Stimulated activated CD4-positive, alpha-beta T cell treated with anti-CD3 and anti-CD28 coated beads, Interleukin-4, amount 100 ng/mL, for 48 hours (primary cell): ENCODE results near the gene ZDHHC11B.
"Not testable (repeated sequence)": the region's sequence is repeated elsewhere in the genome, so short reads cannot be mapped to it uniquely, and the experiment has no call there.

Source experiments
- DNase-seq, 2 donors: peaks; one replicate each; pipeline ENCODE4 v3.0.0-alpha.2; 2020; ENCODE audit warnings: low read depth in 2 of 2

Gene ZDHHC11B, protein sequence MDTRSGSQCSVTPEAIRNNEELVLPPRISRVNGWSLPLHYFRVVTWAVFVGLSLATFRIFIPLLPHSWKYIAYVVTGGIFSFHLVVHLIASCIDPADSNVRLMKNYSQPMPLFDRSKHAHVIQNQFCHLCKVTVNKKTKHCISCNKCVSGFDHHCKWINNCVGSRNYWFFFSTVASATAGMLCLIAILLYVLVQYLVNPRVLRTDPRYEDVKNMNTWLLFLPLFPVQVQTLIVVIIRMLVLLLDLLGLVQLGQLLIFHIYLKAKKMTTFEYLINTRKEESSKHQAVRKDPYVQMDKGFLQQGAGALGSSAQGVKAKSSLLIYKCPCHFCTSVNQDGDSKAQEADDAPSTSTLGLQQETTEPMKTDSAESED

DNA sequence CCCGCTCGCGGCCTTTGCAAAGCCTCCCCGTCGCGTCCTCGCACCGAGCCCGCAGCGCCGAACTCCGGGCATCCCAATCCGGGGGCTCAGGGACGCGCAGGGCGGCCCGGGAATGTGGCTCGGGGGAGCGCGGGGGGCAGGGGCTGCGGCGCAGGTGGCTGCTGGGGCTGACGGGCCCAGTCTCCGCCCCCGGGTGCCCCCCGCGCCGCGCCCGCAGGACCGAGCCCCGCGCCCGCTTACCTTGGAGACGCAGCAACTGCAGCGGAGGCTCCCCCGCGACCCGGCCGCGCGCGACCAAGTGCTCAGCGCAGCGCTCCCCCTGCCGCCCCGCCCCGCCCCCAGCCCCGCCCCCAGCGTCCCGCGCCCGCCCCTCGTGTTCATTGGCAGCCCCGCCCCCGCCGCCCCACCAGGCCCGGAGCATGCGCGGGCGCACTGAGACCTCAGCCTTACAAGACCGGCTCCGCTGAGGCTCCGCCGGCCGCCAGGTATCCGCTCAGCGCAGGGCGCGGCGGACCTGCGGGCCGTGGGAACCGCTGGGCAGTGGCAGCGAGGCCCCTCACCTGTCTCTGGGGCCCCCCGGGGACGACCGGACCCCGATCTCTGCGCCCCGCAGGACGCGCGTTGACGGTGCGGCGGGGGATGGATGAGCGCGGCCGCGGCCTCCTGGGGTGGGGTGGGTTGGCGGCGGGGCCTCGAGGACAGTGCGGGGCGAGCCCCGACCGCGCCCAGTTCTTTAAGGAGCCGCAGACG, at the start of gene ZDHHC11B:
ZDHHC11B (minus strand) TSS at position 302 of the 750 bp plus-strand sequence. CDS start 17,810 bp downstream, outside the sequence.
- peak; percentile 90 to 95 for DNase-seq

DNA sequence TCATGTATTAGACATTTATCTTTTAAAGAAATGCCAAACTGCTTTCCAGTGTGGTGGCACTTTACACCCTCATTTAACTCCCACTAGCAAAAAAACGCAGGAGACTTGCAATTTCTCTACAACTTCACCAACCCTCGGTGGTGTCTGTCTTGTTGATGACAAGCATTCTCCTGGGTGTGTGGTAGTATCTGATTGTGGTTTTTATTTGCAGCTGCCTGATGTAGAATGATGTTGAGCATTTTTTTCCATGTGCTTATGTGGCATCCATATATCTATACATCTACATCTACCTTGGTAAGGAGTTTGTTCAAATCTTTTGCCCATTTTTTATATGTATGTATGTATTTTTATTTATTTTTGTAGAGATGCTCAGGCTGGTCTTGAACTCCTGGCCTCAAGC, 49.5 kb upstream of the ZDHHC11B start:
- DNase-seq = not testable (repeated sequence)

DNA sequence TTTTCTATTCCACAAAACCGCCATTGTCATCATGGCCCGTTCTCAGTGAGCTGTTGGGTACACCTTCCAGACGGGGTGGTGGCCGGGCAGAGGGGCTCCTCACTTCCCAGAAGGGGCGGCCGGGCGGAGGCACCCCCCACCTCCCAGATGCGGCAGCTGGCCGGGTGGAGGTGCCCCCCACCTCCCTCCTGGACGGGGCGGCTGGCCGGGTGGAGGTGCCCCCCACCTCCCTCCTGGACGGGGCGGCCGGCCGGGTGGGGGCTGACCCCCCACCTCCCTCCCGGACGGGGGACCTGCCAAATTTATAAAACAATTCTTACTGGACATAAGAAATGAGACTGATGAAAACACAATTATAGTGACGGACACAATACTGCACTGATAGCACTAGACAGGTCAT, 43.7 kb upstream of the ZDHHC11B start:
- not testable (repeated sequence) for DNase-seq

DNA sequence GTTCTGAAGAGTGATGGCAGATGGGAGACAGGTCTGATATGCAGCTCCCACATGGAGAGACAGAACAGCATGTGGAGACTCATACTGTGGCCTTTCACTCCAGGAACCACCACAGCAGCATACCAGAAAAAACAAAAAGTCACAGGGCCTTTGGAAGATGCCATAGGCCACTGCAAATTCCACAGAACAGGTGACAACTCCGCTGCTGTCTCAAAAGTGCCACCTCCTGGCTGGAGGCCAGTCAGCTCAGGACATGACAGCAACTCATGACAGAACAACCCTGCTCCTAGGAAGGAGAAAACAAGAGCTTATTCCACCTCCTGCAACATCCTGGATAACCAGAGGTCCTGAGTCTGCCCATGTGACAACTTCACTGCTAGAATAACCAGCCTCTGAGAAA, 41.0 kb upstream of the ZDHHC11B start:
- not testable (repeated sequence) for DNase-seq

DNA sequence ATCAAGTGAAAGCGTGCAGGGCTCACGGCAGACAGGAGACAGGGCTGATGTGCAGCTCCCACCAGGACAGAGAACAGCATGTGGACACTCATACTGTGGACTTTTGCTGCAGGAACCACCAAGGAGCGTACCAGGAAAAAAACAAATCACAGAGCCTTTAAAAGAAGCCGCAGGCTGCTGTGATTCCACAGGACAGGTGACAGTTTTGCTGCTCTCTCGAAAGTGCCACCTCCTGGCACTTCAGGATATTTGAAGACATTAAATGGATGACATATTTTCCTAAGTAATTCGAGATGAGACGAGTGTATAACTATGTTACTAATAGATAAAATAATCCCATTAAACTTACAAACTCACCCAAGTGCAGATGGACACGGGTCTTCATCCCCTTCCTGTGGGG, 37.0 kb upstream of the ZDHHC11B start:
- no peak for DNase-seq

DNA sequence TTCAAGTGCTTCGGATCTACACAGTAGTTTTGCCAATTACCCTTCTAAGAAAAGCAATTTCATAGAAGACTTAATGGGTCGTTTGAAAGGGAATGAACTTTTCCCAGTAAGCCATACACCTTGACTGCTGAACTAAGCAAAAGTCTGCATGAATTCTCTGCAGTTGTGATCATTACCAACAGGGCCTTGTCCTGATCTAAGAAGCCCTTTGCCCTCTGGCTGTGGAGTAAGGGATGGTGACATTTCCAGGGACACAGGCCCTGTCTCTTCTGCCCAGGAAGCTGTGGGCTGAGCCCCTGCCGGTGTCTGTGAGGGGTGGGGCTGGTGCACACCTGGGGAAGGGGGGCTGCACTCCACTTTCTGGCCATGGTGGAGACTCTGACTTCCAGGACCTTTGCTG, 35.7 kb upstream of the ZDHHC11B start:
- DNase-seq = no peak

DNA sequence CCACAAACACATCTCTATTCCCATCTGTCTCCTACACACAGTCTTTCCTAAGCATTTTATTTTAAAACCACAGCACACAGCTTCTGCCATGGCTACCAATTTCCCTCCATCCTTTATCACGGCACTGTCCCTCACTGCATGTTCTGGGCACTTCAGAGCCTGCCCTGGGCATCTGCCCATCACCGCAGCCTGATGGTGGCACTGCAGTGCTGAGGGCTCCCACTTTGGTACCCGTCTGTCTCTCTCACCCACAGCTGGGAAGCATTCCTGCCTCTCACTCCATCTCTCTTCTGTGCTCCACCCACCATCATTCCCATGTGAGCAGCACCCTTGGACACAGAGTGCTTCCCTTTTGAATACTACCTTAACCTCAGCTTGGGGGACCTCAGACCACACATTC, 34.5 kb upstream of the ZDHHC11B start:
- no peak for DNase-seq

DNA sequence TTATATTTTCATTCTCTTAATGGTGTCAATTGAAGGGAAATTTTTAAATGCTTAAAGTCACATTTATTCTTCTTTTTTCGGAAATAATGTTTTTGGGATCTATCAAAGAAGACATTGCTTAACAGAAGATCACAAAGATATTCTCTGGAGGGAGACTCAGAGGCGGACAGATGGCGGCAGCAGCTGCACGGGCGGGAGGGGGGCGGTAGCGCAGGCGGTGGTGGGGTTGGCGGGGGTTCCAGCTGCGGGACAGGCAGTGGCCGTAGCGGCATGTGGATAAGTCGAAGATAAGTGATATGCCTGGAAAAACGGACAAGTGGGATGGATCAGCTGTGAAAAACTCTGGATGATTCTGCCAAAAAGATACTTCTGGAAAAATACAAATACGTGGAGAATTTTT, 31.6 kb upstream of the ZDHHC11B start:
- no peak for DNase-seq

DNA sequence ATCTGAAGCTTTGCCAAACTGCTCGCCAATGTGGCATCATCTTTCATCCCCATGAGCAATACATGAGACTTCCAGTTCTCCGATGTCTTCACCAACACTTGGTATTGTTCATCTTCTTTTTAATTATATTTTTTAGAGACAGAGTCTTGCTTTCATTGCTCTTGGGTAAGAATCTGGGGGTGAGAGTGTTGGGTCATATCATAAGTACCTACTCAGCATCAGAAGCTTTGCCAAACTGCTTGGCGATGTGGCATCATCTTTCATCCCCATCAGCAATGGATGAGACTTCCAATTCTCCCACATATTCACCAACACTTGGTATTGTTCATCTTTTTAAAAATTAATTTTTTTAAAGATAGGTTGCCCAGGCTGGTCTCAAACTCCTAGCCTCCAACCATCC, 30.9 kb upstream of the ZDHHC11B start:
- DNase-seq = no peak

DNA sequence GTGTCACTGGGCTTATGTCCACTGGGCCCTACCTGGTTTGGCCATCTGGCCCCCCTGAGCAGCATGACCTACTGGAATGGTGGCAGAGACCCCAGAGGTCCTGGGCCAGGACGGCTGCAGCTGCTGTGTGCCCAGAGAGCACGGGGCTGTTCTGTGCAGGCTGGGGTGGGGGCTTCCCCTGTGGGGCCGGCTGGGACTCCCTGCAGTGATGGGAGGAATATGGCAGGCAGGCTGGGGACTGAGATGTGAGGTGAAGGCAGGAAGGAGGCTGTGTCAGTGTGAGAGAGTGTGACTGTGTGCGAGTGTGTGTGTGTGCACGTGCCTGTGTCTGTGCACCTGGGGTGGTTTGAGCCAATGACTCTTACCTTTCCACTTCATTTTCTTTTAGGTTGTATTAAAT, 29.0 kb upstream of the ZDHHC11B start:
- not testable (repeated sequence) for DNase-seq

DNA sequence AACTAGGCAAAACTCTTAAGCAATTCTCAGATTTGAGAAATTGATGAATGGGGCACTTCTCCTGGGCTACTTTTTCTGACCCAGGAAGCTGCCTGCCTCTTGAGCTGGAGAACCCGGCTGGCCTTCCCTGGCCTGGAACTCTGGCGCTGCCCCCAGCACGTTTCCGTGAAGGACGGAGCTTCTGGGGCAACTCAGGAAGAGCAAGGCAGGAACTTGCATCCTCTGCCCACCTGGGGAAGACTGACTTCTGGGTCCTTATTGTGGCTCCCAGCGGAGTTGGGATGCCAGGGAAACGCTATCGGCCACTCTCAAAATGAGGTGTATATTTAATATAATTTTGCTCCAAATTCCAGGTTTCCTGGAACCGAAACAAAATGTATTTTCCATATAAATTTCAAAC, 26.9 kb upstream of the ZDHHC11B start:
- not testable (repeated sequence) for DNase-seq

DNA sequence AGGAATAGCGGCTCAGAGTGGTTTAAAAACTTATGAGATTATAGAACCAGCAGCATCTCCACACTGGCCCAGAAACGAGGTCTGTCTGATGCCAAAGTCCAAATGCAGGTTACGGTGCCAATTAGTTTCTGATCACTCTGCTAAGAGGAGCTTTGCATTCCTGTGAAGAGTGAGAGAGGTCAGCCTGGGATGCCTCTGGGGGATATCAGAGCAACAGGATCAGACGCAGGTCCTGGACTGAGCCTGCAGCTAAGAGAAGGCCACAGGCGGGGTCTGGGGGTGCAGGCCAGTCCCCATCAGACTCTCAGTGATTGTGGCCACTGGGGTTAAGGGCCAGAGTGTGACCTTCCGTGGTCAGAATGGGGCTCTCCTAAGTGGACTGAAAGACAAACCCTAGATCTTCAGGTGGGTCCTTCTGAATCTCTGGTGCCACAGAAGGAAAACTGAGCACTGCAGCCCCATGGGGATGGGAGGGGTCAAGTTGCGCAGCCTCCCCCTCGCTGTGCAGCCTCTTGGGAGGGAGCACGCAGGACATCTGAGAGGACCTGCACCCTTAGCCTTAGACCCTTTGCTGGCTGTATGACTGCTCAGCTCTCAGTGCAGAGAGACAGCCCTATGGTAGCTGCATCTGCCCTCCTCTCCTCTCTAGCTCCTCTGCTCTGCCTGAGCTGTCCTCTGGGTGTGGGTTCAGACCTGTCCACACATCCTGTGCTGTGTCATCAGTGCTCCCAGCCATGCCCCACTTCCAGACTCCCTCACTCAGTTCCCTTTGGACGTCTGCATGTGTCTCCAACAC, 23.4 kb upstream of the ZDHHC11B start:
- not testable (repeated sequence) for DNase-seq

DNA sequence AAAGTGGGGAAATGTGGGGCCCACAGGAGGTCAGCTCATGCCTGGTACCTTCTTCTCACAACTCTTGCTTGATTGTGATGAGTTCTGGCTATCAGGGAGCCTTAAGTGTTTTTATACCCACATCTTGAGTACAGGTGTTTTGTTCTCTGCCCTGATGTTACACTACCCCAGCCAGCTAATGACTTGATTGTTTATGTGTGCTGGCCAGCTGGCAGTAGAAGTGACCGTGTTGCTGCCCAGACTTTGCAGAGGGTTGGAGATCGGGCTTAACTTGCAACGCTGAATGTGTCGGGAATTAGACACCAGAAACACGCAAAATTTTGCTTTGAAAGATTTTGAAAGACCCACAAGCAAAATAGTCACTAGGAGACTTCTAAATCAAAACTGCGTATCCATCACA, 16.9 kb upstream of the ZDHHC11B start:
- DNase-seq = no peak

DNA sequence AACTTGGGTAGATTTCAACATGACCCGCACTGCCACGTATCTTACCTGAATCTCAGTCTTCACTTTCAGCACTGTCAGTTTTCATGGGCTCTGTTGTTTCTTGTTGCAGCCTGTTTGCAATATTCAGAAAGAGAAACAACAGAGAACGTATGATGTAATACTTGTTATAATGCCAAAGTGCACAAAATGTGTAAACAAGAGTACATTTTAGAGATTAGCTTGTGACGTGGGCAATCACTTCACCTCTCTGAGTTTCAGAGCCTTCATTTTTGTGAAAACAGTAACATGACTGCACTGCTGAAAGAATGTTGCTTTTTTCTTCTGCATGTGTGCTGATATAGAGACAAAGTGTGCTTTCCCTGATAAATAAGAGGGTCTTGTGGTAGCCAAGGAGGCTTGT, 16.5 kb upstream of the ZDHHC11B start:
- not testable (repeated sequence) for DNase-seq

DNA sequence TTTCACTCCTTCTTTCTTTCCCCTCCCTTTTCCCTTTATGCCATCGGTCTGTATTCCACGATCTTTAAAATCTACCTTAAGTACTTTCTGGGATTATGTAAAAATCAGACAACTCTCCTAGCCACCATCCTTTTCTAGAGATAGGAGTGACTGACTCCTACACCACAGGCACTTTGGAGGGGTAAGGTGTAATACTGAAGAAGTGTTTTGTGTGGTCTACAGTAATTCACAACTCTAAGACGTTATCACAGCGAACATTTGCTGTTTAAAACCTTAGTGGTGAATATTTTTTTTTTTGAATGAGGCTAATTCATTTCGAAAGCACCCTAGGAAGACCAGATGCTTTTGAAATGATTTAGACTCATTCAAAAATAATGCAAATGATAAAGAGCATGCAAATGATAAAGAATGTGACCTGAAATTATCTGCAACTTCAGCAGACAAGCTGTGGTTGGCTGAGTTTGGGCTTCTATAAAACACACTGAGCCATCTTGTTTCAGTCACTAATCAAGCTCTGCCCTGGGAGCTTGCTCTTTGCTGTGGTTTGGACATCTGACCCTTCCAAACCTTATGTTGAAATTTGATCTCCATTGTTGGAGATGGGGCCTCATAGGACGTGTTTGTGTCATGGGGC, 14.1 kb upstream of the ZDHHC11B start:
- not testable (repeated sequence) for DNase-seq

DNA sequence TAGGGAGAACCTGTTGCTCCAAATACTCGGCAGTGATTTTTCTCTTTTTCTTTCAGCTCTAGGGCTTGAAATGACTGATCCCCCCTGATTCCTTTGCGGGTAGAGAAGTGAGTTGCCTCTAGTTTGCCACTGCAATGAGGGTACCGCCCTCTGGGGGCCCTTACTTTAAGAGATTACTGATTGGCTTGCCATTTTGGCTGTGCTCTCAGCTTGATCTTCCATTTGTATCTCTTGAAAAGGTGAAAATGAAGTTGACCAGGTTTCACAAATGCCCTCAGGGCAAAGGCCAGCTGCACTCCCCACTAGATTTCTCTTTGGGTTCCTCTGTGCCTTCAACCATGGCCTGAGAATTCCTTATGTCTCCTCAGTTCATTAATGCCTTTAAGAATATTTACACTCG, 13.5 kb upstream of the ZDHHC11B start:
- DNase-seq = not testable (repeated sequence)

DNA sequence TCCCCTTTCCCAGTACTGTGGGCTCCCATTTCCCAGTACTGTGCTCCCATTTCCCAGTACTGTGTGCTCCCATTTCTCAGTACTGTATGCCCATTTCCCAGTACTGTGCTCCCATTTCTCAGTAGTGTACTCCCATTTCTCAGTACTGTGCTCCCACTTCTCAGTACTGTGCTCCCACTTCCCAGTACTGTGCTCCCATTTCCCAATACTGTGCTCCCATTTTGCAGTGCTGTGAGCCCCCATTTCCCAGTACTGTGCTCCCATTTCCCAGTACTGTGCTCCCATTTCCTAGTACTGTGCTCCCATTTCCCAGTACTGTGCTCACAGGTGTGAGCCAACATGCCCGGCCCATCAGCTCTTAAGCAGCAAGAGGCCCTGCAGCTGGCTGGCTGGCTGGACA, 11.3 kb upstream of the ZDHHC11B start:
- not testable (repeated sequence) for DNase-seq

DNA sequence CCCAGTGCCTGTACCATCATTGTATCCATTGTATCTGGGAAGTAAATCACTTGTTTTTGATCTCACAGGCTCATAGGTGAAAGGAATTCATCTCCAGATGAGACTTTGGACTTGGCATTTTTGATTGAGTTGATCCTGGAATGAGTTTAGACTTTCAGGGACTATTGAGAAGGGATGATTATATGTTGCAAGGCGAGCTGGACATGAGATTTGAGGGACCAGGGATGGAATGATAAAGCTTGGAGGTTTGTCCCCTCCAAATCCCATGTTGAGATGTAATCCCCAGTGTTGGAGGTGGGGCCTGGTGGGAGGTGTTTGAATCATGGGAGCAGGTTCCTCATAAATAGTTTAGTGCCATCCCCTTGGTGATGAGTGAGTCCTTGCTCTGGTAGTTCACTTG, 10.4 kb upstream of the ZDHHC11B start:
- not testable (repeated sequence) for DNase-seq

DNA sequence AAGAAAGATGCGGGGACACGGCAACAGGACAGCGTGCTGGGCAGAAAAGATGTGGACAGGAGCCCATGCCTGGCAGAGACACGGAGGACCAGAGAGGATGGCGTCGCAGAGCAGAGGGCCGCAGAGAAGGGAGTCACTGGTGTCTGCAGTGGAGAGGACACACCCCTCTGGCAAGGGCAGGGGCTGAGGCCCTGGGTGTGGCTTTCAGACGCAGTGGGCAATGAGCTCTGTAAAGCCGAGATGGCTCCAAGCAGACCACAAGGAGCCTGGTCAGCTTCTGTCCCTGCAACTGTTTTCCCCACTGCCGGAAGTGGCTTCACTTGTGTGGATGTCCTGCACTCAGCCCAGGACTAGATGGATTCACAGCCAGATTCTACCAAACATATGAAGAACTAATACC, 4.2 kb upstream of the ZDHHC11B start:
- DNase-seq = not testable (repeated sequence)

DNA sequence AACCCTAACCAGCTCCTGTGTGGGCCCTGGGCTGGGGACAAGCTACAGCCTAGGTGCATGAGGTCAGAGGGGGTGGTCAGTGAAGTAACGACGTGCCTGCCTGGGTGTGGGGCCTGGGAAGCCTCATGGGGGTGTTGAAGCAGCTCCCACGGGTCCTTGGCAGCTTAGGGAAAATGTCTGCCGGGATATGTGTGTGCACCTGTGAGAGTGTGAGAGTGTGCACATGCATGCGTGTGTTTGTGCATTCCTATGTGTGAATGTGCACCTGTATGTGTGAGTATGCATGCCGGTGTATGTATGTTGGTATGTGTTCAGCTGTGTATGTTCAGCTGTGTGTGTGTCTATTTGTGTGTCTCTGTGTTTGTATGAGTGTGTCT, 3.3 kb upstream of the ZDHHC11B start:
- DNase-seq = not testable (repeated sequence)

DNA sequence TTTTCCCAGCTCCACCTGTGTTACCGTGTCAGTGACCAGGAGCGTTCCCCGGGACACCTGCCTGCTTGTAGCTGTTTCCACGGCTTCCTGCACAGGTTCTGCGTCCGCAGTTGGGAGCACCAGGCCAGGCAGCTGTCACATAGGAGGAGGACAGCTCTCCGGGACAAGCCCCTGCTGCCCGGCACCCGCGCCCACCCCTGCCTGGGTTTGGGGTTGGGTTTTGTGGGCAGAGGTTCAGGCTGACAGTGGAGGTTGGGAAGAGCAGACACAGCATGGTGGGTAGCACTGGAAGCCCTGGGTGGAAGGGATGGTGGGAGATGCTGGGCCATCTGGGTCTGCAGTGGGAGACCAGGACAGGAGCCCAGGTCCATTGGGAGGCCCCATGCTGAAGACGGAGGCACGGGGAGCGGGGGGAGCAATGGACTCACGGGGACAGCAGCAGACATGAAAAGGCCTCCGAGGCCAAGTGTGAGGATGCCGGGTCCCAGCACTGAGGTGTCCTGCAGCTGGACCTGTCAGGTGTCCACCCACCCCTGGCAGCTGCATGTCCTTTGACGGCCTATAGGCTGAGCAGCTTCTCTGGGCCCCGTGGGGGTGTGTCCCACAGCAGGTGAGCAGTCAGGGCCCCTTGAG, 2.8 kb upstream of the ZDHHC11B start:
- DNase-seq = not testable (repeated sequence)
